GM21381 (cell line): Measurements from ENCODE around the gene WDHD1.
"Not testable (repeated sequence)": the region's sequence is repeated elsewhere in the genome, so short reads cannot be mapped to it uniquely, and the experiment has no call there.

Source experiments
- ATAC-seq: cut with Tn5 transposase; IDR thresholded peaks from one replicate; pipeline ENCODE4 v1.9.1; 2021; ENCODE audit warnings: mild to moderate bottlenecking, moderate library complexity; ENCODE audit not compliant: unreplicated experiment

WDHD1 gene

GRCh38 chr14:54909817-54910558, 116.9 kb downstream of the WDHD1 start:
- no peak for ATAC-seq

- not testable (repeated sequence) for ATAC-seq
Observed at GRCh38 chr14:54908973-54909372, 117.9 kb downstream of the WDHD1 start.

DNA sequence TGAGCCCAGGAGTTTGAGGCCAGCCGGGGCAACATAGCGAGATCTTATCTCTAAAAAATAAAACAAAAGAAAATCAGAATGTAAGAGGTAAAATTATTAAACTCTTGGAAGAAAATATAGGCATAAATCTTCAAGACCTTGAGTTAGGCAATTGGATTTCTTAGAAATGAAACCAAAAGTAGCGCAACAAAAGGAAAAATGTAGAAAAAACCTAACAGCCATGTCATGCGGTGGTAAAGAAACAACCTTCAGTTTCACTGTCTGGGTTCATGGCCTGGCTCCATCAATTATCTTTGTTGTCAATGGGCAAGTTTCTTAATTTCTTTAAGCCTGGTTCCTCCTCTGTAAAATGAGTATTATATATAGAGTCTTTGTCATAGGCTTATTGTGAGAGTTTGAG, 118.7 kb downstream of the WDHD1 start:
- ATAC-seq = no peak

- no peak for ATAC-seq
Observed at GRCh38 chr14:54906075-54906474, 120.8 kb downstream of the WDHD1 start.

- peak; percentile 81 for ATAC-seq
Observed at GRCh38 chr14:54902521-54903420, 124.1 kb downstream of the WDHD1 start, which contains the start of gene GCH1. Gene GCH1 (minus strand): TSS chr14:54902826. CDS start chr14:54902663, 163 bp downstream.

DNA sequence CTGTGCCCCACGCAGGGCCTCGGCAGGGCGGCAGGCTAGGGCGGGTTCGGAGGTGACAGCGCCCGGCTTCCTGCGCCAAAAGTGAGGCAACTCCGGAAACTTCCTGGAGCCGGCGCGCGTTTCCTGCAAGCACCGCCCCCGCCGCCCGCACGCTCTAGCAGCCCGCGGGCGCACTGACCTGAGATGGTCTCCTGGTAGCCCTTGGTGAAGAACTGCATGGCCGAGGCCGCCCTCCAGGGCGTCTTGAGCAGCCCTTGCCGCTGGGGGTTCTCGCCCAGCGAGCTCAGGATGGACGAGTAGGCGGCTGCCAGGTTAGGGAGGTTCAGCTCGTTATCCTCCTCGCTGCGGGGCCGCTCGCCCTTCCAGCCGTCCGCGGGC, 124.8 kb downstream of the WDHD1 start:
- peak; percentile 44 for ATAC-seq

GRCh38 chr14:54901380-54902142, 125.3 kb downstream of the WDHD1 start:
- ATAC-seq = no peak

- ATAC-seq = no peak
Observed at GRCh38 chr14:54899573-54899972, 127.3 kb downstream of the WDHD1 start.

- not testable (repeated sequence) for ATAC-seq
Observed at GRCh38 chr14:54897809-54898555, 128.9 kb downstream of the WDHD1 start.

DNA sequence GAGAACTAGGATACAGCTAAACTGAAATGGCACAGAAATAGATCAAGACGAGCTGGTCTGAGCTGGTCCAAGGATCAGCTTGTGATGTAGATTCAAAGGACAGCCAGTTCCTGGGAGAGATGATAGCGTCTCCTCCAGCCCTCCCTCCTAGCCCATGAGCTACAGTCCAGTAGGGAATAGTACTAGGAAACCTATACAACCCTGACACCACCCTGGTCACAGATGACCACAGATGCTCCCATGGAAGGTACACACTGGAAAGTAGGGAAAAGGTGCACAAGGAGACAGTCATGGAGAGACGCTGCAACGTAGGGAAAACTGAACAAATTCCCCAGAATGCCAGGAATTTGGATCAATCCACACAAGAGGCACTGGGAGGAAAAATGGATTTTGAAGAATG, 131.2 kb downstream of the WDHD1 start:
- ATAC-seq = no peak

DNA sequence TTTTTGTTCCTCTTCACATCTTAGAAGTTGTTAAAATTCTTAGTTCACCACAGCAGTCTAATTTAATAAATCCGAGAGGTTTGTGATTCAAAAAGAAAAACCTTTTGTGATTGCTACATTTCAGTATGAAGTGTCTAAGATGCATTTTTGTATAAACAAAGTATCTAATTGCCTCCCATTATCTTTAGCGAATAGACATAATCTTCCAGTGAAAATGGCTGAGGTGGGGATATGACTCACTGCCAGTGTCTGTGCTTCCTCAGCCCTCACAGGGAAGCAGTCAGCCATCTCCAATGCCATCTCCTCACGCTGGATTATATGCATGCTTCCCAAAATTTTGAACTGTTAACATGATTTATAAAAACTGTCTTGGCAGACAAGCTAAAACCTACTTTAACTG, 131.9 kb downstream of the WDHD1 start:
- ATAC-seq = no peak

DNA sequence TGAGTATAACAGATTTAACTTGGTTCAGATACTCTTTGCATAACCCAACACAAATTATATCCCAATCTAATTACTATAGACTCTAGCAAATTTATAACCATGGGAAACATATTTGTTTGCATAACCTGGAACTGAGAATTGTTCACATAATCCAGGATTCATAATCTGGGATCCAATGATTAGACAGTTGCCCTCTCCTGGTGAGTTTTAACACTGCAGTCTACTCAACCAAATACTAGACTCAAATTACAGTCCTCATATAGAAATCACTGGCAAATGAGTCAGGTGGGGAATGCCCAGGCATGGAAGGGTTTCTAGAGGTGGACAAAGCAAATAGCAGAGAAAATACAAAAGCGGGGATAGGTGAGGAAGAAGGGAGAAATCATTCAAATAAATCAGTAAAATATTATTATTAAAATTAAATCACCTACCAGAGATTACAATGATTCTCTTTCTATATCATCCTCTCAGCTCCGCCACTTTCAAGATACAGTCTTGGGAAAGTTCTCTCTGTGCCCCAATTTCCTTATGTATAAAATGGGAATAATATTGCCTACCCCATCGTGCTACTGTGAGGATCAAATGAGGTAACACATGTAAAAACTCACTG, 133.6 kb downstream of the WDHD1 start:
- no peak for ATAC-seq

DNA sequence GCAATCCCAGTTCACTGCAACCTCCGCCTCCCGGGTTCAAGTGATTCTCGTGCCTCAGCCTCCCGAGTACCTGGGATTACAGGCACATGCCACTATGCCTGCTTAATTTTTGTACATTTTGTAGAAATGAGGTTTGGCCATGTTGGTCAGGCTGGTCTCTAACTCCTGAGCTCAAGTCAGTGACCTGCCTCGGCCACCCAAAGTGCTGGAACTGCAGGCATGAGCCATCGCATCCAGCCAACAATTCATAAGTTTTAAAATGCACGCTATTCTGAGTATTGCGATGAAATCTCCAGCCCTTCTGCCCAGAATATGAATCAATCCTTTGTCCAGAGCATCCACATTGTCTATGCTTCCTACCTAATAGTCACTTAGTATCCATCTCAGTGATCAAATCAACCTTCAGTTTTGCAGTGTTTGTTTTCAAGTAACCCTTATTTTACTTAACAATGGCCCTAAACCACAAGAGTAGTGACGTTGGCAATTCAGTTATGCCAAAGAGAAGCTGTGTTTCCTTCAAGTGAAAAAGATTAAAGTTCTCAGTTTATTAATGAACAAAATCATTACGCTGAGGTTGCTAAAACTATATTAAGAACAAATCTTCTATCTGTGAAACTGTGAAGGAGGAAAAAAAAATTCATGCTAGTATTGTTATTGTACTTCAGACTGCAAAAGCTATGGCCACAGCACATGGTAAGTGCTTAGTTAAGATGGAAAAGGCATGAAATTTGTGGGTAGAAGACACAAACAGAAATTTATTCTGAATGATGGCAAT, 135.2 kb downstream of the WDHD1 start:
- ATAC-seq = no peak

GRCh38 chr14:54890788-54891187, 136.1 kb downstream of the WDHD1 start:
- ATAC-seq = peak; percentile 74

DNA sequence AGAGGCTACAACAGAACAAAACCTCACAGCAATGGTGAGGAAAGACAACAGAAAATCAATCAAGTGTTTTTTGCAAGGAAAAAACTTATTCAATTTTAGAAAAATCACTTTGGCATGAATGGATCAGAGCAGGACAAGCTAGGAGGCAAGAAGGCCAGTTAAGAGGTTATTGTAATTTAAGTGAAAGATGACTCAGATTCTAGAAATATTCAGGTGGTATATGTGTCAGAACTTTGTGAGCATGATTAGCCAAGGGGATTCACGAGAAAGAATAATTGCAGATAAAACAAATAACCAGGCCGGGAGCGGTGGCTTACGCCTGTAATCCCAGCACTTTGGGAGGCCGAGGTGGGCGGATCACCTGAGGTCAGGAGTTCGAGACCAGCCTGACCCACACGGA, 137.0 kb downstream of the WDHD1 start:
- no peak for ATAC-seq
